ENCODE measurements around the gene NXN. TPM values are rescaled to one million over a fixed set of nuclear protein-coding genes. Genes with fewer than 3 reads are reported as not detected.
"Not testable (repeated sequence)": the region's sequence is repeated elsewhere in the genome, so short reads cannot be mapped to it uniquely, and the experiment has no call there.

The NXN gene
- total RNA-seq, 4 donors from 2014 or later = 6.8 to 16.6 (median 11.1) TPM

DNA sequence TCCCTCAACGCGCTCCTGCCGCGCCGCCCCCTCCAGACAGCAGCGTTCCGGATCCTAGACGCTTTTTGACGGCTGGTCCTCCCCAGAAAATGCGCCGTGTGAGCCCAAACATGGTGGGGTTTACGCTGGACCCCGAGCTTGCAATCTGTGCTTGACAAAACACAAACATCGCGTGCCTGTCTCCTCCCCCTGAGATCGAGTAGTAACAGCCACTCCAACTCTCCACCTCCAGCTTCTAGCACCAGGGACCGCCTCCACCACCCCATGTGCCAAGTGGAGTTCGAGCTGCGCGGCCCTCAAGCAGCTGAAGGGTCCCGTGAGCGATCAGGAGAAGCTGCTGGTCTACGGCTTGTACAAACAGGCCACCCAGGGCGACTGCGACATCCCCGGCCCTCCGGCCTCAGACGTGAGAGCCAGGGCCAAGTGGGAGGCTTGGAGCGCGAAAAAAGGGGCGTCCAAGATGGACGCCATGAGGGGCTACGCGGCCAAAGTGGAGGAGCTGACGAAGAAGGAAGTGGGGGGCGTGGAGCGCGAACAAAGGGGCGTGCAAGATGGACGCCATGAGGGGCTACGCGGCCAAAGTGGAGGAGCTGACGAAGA is 226.9 kb downstream of the NXN start:
- TF ChIP-seq, protein P1, sequence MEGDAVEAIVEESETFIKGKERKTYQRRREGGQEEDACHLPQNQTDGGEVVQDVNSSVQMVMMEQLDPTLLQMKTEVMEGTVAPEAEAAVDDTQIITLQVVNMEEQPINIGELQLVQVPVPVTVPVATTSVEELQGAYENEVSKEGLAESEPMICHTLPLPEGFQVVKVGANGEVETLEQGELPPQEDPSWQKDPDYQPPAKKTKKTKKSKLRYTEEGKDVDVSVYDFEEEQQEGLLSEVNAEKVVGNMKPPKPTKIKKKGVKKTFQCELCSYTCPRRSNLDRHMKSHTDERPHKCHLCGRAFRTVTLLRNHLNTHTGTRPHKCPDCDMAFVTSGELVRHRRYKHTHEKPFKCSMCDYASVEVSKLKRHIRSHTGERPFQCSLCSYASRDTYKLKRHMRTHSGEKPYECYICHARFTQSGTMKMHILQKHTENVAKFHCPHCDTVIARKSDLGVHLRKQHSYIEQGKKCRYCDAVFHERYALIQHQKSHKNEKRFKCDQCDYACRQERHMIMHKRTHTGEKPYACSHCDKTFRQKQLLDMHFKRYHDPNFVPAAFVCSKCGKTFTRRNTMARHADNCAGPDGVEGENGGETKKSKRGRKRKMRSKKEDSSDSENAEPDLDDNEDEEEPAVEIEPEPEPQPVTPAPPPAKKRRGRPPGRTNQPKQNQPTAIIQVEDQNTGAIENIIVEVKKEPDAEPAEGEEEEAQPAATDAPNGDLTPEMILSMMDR (IDR thresholded peaks at IDR 0.05) = no peak
- peak; percentile 52 for ATAC-seq (ENCODE audit: low FRiP score)
- DNase-seq (ENCODE audit: low spot score) = no peak

DNA sequence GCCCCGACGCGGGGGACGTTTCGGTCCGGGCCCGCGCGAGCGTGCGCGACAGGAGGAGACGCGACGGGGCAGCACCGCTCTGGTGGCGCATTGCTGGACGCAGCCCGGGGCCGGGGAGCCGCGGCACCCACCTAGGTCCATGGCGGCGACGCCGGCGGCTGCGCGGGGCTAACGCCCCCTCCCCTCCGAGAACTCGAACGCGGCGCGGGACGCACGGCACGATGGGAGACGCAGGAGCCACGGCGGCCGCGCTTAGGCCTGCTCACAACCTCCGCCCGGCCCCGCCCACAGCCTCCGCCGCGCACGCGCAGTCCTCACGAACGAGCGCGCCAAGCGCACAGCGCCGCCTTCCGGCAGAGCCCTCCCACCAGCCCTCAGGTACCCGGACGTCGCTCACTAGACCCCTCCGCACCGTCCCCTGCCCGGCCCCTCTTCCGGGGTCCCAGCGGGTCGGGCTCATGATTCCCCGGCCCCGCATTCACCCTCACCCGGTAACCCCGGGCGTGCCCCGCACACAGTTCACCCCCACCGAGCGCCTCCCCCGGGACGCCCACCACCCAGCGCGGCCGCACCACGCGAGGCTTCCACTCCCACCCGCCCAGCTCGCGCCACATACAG is 227.5 kb downstream of the NXN start, which contains the start of gene GEMIN4:
Gene GEMIN4 (minus strand): TSS at position 263 of the 618 bp plus-strand sequence. CDS start 122 bp downstream, at position 141.
- TF ChIP-seq, protein P1 (IDR thresholded peaks at IDR 0.05) = peak in 2 of 3 donors; percentile 62 to 78
- ATAC-seq (ENCODE audit: low FRiP score) (peak; percentile 97), DNase-seq (ENCODE audit: low spot score) (peak; percentile 88)

DNA sequence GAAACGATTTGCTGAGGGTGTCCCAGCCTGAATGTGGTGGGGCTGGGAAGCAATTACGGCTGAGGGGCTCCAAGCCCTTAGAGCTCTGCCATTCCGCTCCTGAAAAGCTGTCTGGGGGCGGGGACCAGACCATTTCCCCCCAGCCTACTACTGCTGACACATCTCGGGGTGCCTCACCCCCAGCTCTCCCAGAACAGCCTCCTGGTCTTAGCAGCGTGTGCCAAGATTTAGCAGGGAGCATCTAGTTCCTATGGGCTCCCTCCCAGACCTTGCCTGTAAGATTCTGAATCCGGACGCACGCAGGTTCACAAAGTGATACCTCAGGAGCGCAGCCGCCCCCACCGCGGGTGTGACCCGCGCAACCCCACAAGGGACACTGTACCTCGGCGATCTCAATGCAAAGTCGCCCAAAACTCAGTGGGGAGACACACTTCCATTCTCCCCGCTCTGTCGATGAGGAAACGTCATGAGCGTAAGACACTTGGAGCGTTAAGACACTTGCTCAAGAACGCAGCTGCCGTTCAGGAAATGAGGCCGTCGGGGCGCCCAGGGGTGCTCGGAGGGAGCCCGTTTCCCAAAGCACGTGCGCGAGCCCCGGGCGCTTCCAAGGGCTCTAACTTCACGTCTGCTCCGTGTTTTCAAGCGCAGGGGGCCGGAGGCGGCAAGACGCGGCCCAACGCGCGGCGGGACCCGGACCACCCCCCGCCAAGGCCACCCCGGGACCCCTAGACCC is 228.1 kb downstream of the NXN start:
- ATAC-seq (ENCODE audit: low FRiP score) = peak; percentile 34
- DNase-seq (ENCODE audit: low spot score) = no peak
- TF ChIP-seq, protein P1 (IDR thresholded peaks at IDR 0.05) = no peak

DNA sequence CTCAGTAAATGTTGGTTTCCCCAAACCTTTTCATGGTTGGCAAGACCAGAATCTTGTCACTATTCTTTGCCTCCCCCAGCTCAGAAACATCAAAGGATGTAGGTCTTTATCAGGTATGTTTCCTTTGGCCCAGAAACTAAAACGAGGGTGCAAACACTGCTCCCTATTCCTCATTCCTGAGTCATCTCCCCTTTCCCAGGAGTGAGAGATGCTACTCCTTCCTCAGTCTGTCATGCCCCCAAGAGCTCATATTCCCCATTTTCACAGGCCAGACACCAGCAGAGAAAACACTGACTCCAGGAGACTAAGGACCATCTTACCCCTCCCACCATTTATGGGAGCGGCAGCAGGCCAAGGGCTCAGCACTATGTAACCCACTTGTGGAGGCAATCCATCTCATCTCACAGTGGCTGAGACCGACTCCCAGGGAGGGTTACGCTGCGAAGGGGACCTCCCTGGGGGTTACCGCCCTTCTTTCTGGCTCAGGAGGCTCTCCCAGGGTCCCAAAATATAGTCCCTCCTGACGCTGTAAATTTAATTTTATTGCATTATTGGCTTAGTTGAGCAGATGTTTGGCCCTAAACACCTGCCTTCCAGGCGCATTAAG is 229.0 kb downstream of the NXN start:
- no peak for ATAC-seq (ENCODE audit: low FRiP score)
- TF ChIP-seq, protein P1 (IDR thresholded peaks at IDR 0.05) = no peak
- no peak for DNase-seq (ENCODE audit: low spot score)

DNA sequence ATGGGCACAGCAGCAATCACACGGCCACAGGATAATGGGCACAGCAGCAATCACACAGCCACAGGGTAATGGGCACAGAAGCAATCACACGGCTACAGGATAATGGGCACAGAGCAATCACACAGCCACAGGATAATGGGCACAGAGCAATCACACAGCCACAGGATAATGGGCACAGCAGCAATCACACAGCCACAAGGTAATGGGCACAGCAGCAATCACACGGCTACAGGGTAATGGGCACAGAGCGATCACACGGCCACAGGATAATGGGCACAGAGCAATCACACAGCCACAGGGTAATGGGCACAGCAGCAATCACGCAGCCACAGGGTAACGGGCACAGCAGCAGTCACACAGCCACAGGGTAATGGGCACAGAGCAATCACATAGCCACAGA is 230.2 kb downstream of the NXN start:
- not testable (repeated sequence) for ATAC-seq (ENCODE audit: low FRiP score); DNase-seq (ENCODE audit: low spot score)

Small RNA genes within 50 kb of the gene (small RNA-seq; reads per million reads assigned to genes)
- gene MIR3183 = not detected

Other genes with a start within 250 kb of the NXN start
- gene TLCD3A, start 247.2 kb downstream of the NXN start, total RNA-seq = 10 to 100 TPM in 1 of 4 donors, 1 to 10 TPM in 3; 5.2 to 45.3 (median 7.5) TPM
- 10 to 100 TPM; 13.2 to 29.2 (median 18.7) TPM for gene GEMIN4, start 227.5 kb downstream of the NXN start, total RNA-seq
- 10 to 100 TPM; 41.1 to 73.1 (median 44.7) TPM for gene GLOD4, start 197.5 kb downstream of the NXN start, total RNA-seq
- gene MRM3, start 197.4 kb downstream of the NXN start, total RNA-seq = 10 to 100 TPM; 14.0 to 23.8 (median 16.0) TPM
- 10 to 100 TPM; 10.9 to 18.3 (median 13.4) TPM for gene TIMM22, start 17.4 kb upstream of the NXN start, total RNA-seq
- gene ABR, start 200.2 kb upstream of the NXN start, total RNA-seq = 10 to 100 TPM; 51.1 to 92.1 (median 75.8) TPM

Data from omental fat pad (tissue), 4 donors.